Measurements from ENCODE around the gene ZNF32. TPM values are rescaled to one million over a fixed set of nuclear protein-coding genes. Genes with fewer than 3 reads are reported as not detected.

ZNF32 gene
- total and polyA plus RNA-seq, 2 of the 8 experiments (the other 6 are each of a cell fraction or from before 2014, with no cell fraction given), result 17.2 to 22.5 TPM

GRCh38 chr10:43681721-43682120, 33.0 kb upstream of the ZNF32 start (continued):
- no peak for TF ChIP-seq RAD21 (IDR thresholded peaks at IDR 0.05 in 1 of 2, conservative IDR thresholded peaks at IDR 0.05 in 1 of 2; ENCODE audit: low read depth in 2 of 2, low read length in 2 of 2)
- TF ChIP-seq TBP (IDR thresholded peaks at IDR 0.05; ENCODE audit: low read depth, low read length), result no peak
- TF ChIP-seq CREB1 (IDR thresholded peaks at IDR 0.05), result no peak
